ENCODE data around the gene RNF34. TPM values are rescaled to one million over a fixed set of nuclear protein-coding genes. Genes with fewer than 3 reads are reported as not detected.

Gene RNF34
- total and polyA plus RNA-seq, 2 donors (not counting 3 experiments of a cell fraction or from before 2014, with no cell fraction given) = 37.6 to 51.1 TPM

GRCh38 chr12:121451961-121452339, 52.0 kb downstream of the RNF34 start:
- POLR2A ChIA-PET = no interaction called here

More at GRCh38 chr12:121451961-121452339, 52.0 kb downstream of the RNF34 start:
- FAIRE-seq (no peak), DNase-seq (ENCODE audit: low read depth, low spot score) (no peak)
- intact Hi-C loops (cut with micrococcal nuclease) = no loop called here
- Histone ChIP-seq H3K27ac (ENCODE audit: insufficient read depth, low read depth, low read length) (no peak overlapping the region), H4K20me1 (replicated peaks; ENCODE audit: control insufficient read depth, extremely low read depth, insufficient read depth, low read length) (no peaks in the 10 kb centered on the region), H3K4me1 (ENCODE audit: control insufficient read depth, extremely low read depth, insufficient read depth, low read length) (peaks cover 7% of the 10 kb centered on the region), H3K36me3 (ENCODE audit: control insufficient read depth in 2 of 2, extremely low read depth in 1 of 2, insufficient read depth in 2 of 2, low read length in 2 of 2) (peaks cover 0 to 2% of the 10 kb centered on the region in 2 experiments), H3K9me1 (replicated peaks; ENCODE audit: control insufficient read depth, extremely low read depth, insufficient read depth, low read length) (no peaks in the 10 kb centered on the region), H3K9me3 (replicated peaks; ENCODE audit: control insufficient read depth, insufficient read depth, low read length) (no peaks in the 10 kb centered on the region), H3K27me3 (ENCODE audit: control insufficient read depth in 2 of 2, insufficient read depth in 2 of 2, low read length in 2 of 2) (no peaks in the 10 kb centered on the region), H3K4me3 (replicated peaks in 1 of 3; ENCODE audit: insufficient read depth in 1 of 3, low read depth in 1 of 3, low read length in 3 of 3) (no peak overlapping the region), H2AFZ (ENCODE audit: low read depth, low read length) (no peak overlapping the region), H3K9ac (replicated peaks; ENCODE audit: extremely low read depth, insufficient read depth, low read length) (no peak overlapping the region), H3K79me2 (ENCODE audit: control insufficient read depth, insufficient read depth, low read length) (peaks cover 30% of the 10 kb centered on the region), H3K4me2 (ENCODE audit: insufficient read depth, low read length) (no peak overlapping the region)
- no TSS peak for BruUV-seq (replicated peaks)
- CTCF ChIA-PET = no interaction called here
- dilution Hi-C loops (cut with MboI; ENCODE audit: extremely low pct_ligation_motif_present, low sequenced_read_pairs) = no loop called here
- TF ChIP-seq MYC (IDR thresholded peaks at IDR 0.05; ENCODE audit: low read depth, low read length) (no peak), CTCF (IDR thresholded peaks at IDR 0.05; ENCODE audit: extremely low read depth in 1 of 2, insufficient read depth in 1 of 2, low read depth in 1 of 2, low read length in 2 of 2) (no peak), GATA2 (IDR thresholded peaks at IDR 0.05; ENCODE audit: insufficient read depth, insufficient read length, low read depth, low read length) (no peak)

All from endothelial cell of umbilical vein (primary cell).